ENCODE data around the gene ABCF3.

- TF ChIP-seq ZNF317 (CRISPR knock-in tag; IDR thresholded peaks at IDR 0.05; ENCODE audit: borderline replicate concordance, low read depth) (no peak), ATF6 (CRISPR knock-in tag; IDR thresholded peaks at IDR 0.05) (no peak), JUN (CRISPR knock-in tag; IDR thresholded peaks at IDR 0.05) (no peak), NFE2L1 (CRISPR knock-in tag; IDR thresholded peaks at IDR 0.05) (no peak), MAX (CRISPR knock-in tag; IDR thresholded peaks at IDR 0.05) (no peak), ZBTB21 (CRISPR knock-in tag; IDR thresholded peaks at IDR 0.05; ENCODE audit: borderline replicate concordance) (no peak), IRF2 (CRISPR knock-in tag; IDR thresholded peaks at IDR 0.05; ENCODE audit: borderline replicate concordance, low read depth) (no peak), ATF2 (CRISPR knock-in tag; IDR thresholded peaks at IDR 0.05; ENCODE audit: borderline replicate concordance, low read depth) (no peak), SMAD4 (CRISPR knock-in tag; IDR thresholded peaks at IDR 0.05) (no peak), CREM (CRISPR knock-in tag; IDR thresholded peaks at IDR 0.05) (no peak)
- TF ChIP-seq, protein P1, sequence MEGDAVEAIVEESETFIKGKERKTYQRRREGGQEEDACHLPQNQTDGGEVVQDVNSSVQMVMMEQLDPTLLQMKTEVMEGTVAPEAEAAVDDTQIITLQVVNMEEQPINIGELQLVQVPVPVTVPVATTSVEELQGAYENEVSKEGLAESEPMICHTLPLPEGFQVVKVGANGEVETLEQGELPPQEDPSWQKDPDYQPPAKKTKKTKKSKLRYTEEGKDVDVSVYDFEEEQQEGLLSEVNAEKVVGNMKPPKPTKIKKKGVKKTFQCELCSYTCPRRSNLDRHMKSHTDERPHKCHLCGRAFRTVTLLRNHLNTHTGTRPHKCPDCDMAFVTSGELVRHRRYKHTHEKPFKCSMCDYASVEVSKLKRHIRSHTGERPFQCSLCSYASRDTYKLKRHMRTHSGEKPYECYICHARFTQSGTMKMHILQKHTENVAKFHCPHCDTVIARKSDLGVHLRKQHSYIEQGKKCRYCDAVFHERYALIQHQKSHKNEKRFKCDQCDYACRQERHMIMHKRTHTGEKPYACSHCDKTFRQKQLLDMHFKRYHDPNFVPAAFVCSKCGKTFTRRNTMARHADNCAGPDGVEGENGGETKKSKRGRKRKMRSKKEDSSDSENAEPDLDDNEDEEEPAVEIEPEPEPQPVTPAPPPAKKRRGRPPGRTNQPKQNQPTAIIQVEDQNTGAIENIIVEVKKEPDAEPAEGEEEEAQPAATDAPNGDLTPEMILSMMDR (IDR thresholded peaks at IDR 0.05), result no peak
- TF ChIP-seq, protein P2, sequence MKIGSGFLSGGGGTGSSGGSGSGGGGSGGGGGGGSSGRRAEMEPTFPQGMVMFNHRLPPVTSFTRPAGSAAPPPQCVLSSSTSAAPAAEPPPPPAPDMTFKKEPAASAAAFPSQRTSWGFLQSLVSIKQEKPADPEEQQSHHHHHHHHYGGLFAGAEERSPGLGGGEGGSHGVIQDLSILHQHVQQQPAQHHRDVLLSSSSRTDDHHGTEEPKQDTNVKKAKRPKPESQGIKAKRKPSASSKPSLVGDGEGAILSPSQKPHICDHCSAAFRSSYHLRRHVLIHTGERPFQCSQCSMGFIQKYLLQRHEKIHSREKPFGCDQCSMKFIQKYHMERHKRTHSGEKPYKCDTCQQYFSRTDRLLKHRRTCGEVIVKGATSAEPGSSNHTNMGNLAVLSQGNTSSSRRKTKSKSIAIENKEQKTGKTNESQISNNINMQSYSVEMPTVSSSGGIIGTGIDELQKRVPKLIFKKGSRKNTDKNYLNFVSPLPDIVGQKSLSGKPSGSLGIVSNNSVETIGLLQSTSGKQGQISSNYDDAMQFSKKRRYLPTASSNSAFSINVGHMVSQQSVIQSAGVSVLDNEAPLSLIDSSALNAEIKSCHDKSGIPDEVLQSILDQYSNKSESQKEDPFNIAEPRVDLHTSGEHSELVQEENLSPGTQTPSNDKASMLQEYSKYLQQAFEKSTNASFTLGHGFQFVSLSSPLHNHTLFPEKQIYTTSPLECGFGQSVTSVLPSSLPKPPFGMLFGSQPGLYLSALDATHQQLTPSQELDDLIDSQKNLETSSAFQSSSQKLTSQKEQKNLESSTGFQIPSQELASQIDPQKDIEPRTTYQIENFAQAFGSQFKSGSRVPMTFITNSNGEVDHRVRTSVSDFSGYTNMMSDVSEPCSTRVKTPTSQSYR (CRISPR knock-in tag; IDR thresholded peaks at IDR 0.05), result no peak
- TF ChIP-seq, protein P3, sequence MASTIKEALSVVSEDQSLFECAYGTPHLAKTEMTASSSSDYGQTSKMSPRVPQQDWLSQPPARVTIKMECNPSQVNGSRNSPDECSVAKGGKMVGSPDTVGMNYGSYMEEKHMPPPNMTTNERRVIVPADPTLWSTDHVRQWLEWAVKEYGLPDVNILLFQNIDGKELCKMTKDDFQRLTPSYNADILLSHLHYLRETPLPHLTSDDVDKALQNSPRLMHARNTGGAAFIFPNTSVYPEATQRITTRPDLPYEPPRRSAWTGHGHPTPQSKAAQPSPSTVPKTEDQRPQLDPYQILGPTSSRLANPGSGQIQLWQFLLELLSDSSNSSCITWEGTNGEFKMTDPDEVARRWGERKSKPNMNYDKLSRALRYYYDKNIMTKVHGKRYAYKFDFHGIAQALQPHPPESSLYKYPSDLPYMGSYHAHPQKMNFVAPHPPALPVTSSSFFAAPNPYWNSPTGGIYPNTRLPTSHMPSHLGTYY (CRISPR knock-in tag; IDR thresholded peaks at IDR 0.05), result no peak
These were observed 8.2 kb upstream of the ABCF3 start for GRCh38 chr3:184177767-184178306.

Data from WTC11 (cell line).